Measurements from ENCODE around the gene PITPNB.

GRCh38 chr22:27870234-27871191 lies 48.5 kb downstream of the PITPNB start:
- TF ChIP-seq CTCF (IDR thresholded peaks at IDR 0.05) (no peak), POLR2A (IDR thresholded peaks at IDR 0.05) (no peak), POLR2AphosphoS5 (IDR thresholded peaks at IDR 0.05) (no peak), EP300 (IDR thresholded peaks at IDR 0.05) (no peak)

Data from sigmoid colon (tissue), 4 donors.